ENCODE data around the gene VPS45.
"Not testable (repeated sequence)": the region's sequence is repeated elsewhere in the genome, so short reads cannot be mapped to it uniquely, and the experiment has no call there.

VPS45 gene

DNA sequence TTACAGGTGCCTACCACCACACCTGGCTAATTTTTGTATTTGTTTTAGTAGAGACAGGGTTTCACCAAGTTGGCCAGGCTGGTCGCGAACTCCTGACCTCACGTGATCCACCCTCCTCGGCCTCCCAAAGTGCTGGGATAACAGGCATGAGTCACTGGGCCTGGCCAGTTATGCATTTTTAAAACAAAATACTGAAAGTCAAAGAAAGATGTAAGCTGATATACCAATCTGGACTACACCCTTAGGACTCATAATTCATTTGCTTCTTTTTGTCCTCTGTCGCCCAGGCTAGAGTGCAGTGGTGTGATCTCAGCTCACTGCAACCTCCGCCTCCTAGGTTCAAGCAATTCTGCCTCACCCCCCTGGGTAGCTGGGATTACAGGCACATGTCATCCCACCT is 67.8 kb downstream of the VPS45 start:
- not testable (repeated sequence) for DNase-seq

DNA sequence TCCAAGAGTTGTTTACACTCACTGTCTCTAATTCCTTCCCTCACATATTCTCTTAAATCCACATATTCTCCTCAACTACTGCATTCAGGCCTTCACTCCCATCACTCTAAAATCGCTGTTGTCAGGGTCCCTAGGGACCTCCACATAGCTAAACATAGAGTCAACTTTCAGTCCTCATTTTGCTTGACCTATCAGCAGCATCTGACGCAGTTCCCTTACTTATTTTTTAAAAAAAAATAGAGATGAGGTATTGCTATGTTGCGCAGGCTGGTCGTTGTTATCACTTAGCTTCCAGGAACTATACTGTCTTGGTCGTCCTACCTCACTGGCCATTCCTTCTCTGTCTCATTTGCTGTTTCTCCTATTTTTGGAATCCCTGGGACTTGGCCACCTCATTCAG is 70.5 kb downstream of the VPS45 start:
- DNase-seq: no peak

DNA sequence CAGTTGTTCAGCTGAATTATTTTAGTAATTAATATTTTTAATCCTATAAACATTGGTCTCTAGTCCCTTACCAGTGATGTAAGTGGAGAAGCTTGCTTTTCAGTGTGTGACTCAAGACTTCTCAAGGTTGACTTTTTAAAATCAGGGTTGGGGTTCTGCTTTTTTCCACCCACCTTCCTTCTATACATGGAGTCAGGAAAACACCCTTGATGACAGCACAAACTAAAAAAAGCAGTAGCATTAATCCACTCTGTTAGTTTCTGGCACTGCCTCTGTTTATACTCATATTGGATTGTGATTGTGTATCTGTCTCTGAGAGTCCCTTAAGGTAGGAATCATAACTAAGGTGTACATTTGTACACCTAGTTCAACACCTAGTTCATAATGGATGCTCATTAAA is 73.9 kb downstream of the VPS45 start:
- no peak for DNase-seq

DNA sequence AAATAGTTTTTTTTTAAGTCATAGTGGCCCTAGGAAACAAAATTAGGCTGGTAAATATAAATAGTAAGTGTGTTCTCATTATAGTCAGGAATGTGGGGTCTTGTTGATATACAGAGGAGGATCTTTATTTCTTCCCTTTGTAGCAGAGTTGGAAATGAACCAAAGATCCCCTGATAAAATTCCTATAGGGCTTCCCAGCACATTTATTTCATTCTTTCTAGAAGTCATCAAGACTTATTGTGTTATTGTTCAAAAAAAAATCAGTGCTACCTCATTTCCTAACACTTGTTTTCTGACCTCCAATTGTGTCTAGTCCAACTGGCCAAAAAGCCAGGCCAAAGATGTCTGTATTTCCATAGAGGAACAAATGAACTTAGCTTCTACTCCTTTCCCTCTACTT is 74.5 kb downstream of the VPS45 start:
- DNase-seq: no peak

DNA sequence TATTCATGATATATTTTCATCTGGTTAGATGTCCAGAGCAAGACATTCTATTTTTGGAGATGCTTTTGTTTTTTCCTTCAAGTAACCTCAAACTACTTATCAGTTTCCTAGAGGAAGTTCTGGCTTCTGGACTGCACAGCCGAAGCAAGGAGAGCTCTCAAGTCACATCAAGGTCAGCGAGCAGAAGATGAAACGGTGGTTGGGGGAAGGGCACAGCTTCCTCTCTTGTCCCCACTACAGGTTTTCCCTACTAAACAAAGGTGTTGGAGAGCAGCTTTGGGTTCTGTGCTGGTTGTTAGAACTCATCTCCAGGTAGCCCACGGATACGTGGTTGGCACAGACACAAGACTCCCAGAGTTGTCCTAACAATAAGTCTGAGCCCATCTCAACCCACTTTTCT is 77.0 kb downstream of the VPS45 start:
- no peak for DNase-seq

DNA sequence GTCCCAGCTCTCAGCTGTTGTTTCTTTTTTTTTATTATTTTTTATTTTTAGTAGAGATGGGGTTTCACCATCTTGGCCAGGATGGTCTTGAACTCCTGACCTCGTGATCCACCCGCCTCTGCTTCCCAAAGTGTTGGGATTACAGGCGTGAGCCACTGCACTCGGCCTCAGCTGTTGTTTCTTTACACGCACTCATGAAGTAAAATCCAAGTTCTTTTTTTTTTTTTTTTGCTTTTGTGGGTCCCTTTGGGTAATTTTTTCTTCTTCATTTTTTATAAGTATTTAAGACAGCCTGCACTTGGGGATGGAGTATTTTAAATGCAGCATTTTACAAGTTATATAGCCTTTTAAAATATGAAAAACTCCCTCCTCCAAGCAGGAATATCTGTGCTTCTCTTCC is 78.4 kb downstream of the VPS45 start:
- DNase-seq: not testable (repeated sequence)

DNA sequence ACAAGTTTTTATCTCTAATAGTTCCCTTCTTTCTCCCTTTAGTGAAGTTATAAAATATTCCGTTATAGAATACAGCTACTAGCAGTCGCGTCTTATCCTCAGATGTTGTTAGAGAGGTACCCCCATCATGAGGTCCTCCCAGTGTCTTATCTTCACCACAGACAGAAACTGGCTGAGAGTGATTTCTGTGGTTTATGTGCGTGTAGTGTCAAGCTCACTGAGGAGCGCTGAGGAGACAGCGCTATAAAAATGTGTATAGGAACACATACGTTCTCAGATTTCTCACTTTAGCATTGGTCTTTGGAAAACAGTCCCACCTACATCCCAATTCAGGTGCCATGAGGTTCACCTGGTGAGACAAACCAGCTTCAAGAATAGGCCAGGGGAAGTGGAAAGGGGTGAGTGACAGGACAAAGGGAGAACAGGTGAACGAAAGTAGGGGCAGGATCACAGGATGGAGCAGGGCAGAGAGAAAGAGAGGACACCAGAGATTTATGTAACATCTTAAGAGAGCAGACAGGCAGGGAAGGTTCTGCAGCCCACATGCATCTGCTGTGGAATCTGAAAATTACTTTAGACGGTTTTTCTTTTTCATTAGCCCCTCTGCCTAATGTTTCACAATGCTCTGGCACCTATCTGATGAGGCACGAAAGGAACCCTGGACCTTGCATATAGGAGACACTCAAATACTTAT is 79.4 kb downstream of the VPS45 start:
- no peak for DNase-seq

DNA sequence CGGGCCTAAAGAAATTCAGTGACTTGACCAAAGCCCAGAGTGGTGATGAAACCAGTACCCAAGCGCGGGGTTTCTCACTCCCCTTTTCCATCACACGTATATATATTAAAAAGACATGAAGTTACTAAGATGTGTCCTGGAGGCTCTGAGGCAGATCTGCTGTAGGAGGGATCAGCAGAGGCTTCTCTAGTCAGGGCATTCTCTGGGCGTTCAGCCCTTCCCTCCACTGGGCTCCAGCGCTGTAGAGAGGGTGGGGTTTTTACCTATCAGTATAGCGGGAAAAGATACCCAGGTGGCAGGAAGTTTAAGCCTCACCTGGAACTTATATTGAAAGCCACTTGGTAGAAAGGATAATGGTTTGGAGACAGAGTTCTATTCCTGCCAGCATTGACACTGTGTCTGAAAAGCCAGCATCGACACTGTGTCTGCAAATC is 81.3 kb downstream of the VPS45 start:
- no peak for DNase-seq

DNA sequence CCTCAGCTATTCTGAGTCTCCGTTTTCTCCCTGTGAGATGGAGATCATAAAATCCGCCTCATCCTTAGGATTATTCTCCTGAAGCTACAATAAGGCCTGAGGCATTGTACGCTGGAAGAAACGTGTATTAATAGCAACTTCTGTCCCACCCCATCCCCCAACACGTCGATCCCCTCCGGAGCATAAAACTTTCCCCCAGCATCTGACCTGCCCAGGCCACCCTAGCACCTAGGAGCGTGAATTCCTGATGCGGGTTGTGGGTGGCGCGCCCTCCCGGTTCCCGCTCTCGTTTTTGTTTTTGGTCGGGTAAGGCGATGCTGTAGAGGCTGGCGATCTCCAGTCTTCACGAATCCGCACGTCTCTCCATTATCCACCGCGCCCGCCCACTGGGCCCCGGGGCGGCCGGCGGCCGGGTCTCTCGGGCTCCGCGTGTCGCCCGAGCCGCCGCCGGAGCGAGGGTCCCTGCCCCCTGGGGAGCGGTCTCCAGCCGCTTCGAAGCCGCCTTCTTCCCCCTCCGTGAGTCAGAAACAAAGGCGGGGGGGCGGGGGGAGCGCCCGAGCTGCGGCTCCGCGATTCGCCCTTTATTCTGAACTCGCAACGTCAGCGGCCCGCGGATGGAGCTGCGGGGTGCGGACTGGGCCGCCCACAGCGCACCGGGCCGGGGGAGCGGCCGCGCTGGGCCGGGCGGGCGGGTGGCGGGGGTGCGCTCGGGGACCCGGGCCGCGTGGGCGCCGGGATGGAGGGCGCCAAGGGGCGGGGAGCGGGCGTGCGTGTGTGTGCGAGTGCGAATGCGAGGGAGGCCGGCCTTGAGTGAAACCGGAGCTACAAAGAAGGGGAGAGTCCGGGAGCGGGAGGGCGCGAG is 81.9 kb downstream of the VPS45 start, which contains the start of gene PLEKHO1:
PLEKHO1 (plus strand) TSS at position 646 of the 862 bp plus-strand sequence. CDS start 342 bp downstream, outside the sequence.
- DNase-seq: peak; percentile 75

DNA sequence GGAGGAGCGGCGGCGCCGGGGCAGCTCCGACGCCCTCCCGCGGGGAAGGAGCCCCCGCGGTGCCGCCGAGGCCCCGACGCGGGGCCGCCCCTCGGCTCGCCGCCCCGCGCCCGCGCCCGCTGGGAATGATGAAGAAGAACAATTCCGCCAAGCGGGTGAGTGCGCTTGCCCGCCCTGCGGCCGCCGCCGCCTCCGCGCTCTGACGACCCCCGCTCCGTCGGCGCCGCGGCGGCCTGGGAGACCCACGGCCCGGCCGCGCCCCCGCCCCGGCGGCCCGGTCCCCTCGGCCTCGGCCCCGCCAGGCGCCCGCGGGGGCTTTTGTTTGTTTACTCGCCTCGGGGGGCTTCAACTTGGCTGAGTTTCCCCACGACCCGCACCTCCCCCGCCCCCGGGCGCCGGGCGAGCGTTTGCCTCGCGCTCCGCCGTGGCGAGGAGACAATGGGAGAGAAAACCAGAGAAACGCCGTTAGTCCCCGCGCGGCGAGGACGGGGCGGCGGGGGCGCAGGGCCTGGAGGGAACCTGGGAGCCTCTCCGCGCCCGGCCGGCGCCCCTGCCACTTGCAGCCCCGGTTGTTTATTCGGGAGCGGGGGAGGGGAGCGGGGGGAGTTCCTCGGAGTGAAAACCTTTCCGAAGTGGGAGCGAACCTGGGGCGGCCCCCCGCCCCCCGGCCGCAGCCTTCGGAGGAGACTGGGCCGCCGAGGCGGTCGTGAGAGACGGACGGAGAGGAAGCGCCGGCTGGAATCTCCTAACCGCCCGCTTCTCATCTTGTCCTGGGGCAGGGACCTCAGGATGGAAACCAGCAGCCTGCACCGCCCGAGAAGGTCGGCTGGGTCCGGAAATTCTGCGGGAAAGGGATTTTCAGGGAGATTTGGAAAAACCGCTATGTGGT is 82.8 kb downstream of the VPS45 start:
- DNase-seq: no peak

DNA sequence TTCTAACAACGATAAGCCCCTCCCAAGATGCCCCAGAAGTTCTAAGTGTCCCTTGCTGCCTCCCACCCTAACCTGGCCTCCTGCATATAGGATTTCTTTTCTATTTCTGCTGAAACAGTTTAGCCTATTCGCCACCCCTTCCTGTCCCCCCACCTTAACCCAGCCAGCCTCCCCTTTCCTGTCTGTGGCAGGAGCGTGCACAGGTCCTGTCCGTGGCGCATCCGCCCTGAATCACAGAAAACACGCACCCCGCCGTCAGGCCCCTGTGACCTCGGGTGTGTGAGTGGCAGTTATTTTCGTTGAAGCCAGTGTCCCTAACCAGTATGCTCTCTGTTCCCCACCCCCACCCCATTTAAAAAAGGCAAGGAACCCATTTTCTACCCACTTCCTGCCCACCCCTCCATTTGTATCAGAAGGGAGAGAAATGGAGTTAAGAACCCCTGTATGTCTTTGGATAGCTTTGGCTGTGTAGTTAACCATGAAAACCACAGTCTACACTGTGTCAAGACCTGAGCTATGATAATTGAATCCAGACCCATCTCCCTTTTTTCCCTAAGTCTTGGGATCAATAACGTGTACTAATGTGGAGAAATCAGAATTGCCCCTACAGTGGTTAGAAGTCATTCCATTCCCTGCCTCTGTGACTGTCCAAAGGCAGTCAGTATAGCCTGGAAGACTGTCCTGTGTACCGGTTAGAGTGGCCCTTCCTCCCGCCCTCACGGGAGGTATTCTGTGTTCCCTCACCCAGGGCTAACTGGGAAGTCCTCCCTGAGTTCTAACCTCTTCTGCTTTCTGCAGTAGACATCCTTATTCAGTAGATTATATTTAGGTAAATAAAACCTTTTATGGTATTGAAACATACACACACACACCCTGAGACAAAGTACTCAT is 84.0 kb downstream of the VPS45 start:
- DNase-seq: no peak

DNA sequence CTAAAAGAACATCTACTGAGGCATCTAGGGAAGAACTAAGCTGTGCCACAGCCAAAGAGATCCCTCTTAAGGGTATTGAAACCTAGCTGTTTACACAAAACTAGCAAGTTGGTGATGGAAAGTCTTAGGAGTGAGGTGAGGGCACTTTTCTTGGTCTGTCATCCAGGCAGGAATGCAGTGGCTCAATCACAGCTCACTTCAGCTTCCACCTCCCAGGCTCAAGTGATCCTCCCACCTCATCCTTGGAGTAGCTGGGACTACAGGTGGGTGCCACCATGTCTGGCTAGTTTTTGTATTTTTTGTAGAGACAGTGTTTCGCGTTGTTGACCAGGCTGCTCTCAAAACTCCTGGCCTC is 84.6 kb downstream of the VPS45 start:
- DNase-seq: no peak

DNA sequence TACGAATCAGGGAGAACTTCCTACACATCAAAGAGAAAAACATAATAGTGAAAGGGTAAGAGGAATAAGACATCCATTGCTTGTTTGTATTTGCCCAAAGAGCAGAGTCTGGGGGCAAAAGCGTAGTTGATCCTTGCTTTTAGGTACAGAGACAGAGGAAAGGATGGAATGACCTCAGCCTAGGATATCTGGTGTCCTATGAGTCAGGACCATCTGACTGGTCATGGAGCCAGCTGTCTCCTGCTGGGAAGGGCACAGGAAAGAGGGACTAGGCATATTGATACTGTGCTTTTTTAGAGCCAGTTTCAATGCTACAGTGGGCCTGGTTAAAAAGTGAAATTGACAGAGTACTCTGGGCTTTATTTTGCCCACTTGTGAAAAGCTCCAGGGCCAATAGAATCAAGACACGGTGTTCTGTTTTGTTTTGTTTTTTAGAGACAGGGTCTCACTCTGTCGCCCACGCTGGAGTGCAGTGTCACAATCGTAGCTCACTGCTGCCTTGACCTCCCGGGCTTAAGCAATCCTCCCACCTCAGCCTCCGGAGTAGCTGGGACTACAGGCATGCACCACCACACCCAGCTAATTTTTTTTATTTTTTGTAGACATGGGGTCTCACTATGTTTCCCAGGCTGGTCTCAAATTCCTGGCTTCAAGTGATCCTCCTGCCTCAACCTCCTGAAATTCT is 85.3 kb downstream of the VPS45 start:
- no peak for DNase-seq

DNA sequence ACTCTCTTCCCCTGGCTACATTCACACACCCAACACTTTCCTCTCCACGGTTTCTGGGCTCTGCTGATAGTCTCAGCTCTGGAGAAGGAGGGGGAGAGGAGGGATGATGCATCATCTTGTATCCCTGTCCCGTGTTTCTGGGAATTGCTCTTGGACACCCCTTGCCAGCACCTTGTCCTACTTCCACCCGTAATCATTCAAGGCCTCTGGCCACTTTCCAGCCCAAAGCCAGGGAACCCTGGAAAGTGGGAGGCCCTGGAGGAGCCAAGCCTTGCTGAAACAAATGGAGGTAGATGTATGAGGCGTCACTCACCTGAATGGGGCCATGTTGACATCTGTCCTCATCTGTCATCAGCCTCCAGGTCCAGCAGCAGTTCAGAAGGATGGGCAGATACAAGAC is 86.6 kb downstream of the VPS45 start:
- no peak for DNase-seq

DNA sequence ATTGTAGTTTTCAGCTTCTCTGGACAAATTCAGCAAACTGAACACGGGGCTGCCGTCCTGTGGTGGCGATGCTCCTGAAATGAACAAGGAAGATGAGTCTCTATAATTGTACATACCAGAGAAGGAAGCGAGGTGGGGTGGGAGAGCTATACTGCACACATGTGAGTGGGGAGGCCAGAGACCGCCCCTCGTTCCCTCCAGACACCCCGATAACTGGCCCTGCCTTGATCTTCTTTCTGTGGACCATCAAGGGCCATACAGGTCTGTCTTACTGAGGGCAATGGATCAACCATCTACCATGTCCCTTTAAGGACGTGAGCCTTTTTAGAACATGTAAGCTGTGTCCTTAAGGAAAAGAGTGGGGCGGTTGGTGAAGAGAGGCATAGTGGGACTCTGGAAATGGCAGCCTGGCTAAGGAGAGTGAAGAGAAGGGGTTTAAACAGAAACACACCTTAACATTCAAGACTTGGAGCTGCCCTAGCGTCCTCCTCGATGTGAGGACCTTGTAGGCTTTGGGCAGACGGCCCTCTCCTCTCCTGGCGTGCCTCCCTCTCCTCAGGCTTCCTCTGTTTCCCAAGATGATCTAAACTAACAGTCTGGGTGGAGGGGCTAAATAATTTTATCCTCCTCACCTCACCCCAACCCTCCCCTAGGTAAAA is 88.0 kb downstream of the VPS45 start:
- DNase-seq: no peak

DNA sequence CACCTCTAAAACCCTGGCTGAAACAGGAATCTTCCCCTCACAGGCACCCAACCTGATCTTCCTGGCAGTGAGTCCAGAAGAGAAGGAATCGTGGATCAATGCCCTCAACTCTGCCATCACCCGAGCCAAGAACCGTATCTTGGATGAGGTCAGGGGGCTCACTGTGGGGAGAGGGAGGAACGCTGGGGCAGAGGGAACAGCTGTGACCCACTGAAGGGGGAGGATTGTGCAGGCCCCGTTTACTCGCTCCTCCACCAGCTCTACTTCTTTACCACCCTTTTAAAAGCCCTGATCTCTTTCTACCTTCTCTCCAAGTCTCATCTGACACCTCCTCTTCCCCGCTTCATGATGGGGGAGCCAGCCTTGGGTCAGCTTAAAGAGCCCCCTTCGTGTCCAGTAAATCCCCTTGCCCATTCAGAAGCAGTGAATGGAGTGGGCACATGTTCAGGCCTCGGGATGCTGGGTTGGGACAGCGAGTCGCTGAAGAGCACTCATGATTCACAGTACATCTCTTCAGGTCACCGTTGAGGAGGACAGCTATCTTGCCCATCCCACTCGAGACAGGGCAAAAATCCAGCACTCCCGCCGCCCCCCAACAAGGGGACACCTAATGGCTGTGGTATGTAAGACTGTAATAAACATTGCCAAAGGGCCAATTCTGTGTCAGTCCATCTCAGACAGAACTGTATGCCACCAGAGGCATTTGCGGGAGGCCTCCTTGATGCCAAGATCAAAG is 89.5 kb downstream of the VPS45 start:
- no peak for DNase-seq

DNA sequence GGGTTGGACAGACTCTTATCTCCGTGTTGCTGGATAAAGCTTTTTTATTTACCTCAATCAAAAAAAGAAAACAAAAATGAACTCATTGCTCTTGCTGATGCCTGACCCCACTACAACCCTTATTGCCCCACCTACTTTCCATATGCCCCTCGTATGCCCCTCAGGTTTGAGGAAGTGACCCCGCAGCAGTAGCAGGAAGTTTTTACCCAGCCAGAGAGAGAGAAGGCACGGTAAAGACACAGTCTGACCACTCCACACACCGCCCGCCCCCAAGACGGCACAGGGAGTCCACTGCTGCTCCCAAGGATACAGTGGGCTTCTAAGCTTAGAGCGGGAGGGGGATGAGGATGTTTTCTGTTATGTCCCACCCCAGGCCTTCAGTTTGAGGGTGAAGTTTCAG is 92.0 kb downstream of the VPS45 start:
- DNase-seq: no peak

DNA sequence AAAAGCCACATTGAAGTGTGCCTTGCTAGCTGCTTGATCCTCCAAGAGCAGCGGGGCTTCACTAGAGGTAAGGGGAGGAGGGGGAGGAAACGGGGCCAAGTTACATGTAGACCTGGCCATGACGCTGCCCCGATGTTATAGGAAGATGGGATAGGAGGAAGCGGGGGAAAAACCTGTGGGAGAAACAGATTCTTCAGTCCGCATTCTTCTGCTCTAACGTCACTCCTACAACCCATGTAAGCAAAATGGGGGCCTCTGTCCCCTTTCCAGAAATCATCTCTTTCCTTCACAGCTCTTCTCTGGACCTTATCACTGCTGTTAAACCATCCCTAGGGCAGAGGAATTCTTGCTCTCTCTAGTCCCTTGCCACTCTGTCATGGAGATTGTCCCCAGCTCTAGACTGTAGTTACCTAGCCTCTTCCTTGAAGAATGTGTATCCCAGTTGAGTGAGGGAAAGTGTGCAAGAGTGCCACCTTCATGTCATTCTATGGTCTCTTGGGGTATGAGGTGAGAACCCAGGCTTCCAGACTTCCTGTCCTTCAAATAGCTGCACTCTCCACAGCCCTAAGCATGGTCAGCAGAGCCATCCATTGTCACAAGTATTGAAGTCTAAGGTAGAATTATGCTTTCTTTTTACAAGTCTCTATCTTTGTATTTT is 93.5 kb downstream of the VPS45 start:
- DNase-seq: no peak

DNA sequence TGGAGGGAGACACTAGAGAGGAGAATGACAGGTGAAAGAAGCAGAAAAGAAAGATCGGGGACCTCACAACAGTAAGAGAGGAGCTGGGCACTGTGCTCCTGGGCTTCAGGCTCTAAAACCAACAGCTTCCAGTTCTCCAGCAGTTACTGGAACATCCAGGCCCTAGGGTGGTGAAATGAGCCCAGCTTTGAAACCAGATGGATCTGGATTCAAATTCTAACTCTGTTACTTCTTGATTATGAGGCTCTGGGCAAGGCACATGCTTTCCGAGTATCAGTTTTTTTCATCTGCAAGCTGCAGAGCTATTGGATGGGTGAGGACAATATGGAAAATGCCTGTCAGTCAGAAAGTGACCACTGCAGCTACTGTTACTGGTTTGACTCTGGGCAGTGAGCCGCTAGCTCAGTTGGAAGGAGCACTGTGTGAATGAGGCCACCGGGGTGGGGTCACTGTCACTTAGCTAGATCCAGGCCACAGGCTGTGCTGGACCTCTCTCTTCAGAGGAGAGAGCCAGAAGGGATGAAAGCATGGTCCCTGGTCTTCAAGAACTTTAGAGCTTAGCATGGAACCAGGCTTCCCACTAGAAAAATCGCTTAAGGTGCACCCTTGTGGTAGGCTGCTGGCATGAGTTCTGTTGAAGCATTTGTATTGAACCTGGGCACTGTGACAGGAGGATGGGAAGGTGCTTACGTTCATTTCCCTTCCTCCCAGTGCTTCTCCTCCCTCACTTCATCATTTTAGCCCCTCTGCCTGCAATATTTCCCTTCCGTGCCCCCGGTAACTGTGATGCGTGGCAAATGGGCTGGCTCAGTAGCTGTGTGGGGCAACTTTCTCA is 94.4 kb downstream of the VPS45 start:
- no peak for DNase-seq
